Measurements from ENCODE around the gene ADIPOR2.

Gene ADIPOR2

GRCh38 chr12:1799051-1799881, 108.4 kb downstream of the ADIPOR2 start:
- no peak for DNase-seq (ENCODE audit: low read depth in 2 of 2)

- no peak for DNase-seq (ENCODE audit: low read depth in 2 of 2)
These were observed 109.1 kb downstream of the ADIPOR2 start for GRCh38 chr12:1799882-1800400.

DNA sequence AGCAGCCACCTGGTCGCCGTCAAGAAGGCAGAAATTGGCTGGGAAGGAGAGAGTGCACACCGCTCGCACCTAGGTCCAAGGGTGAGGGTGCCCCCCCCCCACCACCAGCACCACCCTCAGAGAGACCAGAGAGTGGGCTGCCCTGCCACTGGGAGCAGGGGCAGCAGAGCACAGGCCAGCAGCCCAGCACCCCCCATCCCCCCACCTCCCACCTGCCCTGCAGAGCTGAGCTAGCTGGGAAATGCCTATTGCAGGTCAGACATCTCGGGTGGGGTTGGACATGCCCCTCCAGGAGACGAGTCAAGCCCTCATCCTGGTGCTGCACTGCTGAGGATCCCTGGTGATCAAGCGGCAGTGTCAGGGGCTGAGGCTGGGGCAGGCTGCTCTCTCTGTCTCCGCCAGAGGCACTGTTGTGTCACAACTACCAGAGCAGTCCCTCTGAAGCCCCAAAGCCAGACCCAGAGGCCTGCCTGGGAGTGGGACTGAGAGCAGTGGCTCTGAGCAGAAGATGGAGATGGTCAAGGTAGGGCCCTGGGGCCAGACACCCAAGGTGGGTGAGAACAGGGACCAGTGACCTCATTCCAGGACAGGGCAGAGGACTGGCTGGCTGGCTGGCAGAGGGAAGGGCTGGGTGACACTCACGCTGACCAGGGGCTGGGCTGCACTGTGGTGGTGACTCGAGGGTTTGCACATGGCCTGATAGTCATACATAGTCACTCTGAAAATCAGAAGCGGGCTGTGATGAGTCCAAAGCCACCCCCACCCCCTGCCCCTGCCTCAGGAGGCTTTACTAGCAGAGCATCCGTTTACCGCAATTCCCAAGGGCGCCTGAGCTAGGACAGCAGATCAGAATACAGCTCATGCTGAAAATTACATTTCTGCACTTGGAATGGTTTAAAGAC, 109.8 kb downstream of the ADIPOR2 start:
- no peak for DNase-seq (ENCODE audit: low read depth in 2 of 2)

DNA sequence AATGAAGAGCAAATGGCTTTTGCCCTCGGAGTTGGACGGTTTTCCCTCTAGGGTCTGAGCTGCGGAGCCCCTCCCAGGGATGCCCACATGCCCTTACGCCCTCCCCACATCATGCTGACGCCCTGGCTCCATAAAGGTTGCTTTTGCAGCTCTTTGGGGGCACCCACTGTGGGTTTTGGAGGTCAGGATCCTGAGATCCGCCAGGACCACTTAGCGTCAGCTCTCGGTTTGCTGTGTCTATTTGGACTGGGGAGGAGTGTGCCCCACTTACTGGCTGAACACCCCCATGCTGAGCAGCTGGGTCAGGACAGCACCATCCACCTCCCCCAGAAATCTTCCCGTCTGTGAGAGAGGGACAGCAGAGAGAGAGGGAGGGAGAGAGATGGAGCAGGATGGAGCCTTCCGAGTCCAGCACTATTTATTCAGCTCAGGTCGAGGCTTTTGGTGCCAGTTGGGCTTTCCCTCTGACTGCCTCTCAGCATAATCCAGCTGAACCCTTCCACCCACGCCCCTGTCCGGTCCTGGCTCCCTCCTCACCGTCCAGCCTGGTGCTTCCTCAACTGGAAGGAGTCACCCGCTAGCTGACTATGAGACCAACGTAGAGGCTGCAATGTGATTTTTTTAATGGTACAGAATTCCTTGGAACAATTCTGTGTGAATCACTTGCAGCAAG, 110.6 kb downstream of the ADIPOR2 start:
- DNase-seq (ENCODE audit: low read depth in 2 of 2), result no peak

GRCh38 chr12:1803736-1804135, 112.9 kb downstream of the ADIPOR2 start:
- DNase-seq (ENCODE audit: low read depth in 2 of 2), result no peak

DNA sequence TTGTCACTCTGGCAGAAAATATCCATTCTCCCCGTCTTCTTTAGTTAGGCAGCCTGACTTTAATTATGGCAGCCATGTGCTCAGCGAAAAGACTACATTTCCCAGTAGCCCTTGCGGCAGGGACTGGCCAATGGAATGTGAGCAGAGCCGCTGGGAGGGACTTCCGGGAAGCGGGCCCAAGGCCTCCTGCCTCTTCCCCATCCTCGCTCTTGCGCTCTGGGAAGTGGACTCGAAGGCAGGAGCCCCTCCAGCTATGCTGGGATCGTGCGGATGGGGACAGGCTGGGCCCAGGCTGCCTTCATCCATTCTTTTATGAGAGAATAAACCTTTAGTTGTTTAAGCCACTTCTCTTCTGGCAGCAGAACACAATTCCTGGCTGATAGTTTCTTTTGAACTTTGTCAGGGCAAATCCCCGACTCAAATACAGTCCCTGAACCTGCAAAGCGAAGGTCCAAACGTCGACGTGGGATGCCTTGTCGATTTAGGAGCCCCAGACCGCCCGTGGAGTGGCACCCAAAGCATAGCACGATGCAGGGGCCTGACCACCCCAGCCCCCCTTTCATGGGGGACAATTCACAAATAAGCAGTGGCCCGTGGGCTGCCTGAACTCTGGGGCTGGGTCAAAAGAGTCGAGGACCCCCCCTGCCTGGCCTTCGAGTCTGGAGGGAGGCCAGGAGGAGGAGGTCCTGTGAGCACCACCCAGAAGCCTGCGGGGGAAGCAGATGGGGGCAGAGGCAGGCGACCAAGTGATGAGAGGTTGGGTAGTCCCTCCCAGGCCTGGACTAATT, 113.9 kb downstream of the ADIPOR2 start:
- peak; percentile 58 to 74 for DNase-seq (ENCODE audit: low read depth in 2 of 2)

GRCh38 chr12:1805441-1806081, 114.7 kb downstream of the ADIPOR2 start:
- no peak for DNase-seq (ENCODE audit: low read depth in 2 of 2)

DNA sequence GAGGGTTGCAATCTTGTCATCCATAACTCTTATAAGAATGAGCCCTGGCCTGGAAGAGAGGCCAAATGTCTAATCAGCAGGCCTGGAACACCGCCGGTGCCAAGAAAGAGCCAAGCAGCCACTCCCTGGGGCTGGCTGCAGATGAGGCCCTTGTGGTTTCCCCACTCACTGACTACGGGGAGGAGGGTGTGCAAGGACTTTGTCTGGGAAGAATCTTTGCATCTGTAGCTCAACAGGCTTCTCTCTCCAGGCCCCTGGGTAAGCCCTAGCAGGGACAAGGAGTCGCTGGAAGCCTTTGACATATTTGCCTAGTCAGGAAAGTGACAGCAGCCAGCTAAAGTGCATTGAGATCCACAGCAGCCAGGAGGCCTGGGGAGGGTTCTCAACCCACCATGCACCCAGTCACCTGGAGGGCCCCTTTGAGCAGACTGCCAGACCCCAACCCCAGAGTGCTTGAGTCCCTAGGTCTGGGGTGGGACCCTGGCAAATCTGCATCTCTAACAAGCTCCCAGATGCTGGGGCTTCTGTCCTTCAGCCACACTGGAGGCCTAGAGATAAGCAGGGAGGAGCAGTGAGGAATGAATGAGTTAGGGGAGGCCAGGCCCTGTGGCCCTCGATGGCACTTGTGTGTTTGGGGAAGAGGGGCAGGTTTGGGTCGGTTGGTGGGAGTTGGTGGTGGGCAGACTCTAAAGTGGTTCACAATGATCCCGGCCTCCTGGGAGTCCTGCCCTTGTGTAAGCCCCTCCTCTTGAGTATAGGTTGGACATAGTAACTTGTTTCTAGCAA, 115.6 kb downstream of the ADIPOR2 start:
- DNase-seq (ENCODE audit: low read depth in 2 of 2), result no peak

- no peak for DNase-seq (ENCODE audit: low read depth in 2 of 2)
These were observed 116.4 kb downstream of the ADIPOR2 start for GRCh38 chr12:1807087-1807860.

DNA sequence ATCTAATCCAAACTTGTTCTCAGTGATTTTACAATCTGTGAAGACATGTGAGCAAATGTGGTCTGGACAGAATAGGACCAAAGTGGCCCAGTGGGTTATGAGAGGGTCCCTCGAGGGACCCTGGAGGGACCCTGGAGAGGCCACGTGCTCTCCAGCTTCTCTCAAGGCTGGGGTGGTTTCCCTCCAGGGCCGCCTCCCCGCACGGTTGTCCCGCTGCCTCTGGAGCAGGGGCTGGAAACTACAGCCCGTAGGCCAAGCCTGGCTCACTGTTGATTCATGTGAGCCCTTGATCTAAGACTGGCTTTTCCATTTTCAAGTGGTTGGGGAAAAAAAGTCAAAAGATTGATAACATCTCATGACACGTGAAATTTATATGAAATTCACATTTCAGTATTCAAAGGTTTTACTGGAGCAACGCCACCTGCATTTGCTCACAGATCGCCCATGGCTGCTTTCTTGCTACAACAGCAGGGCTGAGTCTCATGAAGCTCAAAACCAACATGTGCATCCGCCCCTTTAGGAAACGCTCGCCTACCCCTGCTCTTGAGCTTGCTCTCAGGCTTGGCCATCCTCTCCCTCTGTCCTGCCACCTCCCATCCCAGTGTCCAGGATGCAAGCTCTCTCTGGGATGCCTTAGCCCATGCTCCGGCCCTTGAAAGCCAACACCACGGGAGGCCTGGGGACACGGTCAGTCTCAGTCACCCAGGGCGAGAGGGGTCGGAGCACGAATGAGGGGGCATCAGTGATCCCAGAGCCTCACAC, 117.3 kb downstream of the ADIPOR2 start:
- DNase-seq (ENCODE audit: low read depth in 2 of 2), result no peak

GRCh38 chr12:1808798-1809480, 118.1 kb downstream of the ADIPOR2 start:
- no peak for DNase-seq (ENCODE audit: low read depth in 2 of 2)

GRCh38 chr12:1809591-1810190, 118.8 kb downstream of the ADIPOR2 start:
- no peak for DNase-seq (ENCODE audit: low read depth in 2 of 2)

GRCh38 chr12:1810201-1810930, 119.5 kb downstream of the ADIPOR2 start:
- DNase-seq (ENCODE audit: low read depth in 2 of 2), result no peak

GRCh38 chr12:1810931-1811280, 120.0 kb downstream of the ADIPOR2 start:
- DNase-seq (ENCODE audit: low read depth in 2 of 2), result no peak

DNA sequence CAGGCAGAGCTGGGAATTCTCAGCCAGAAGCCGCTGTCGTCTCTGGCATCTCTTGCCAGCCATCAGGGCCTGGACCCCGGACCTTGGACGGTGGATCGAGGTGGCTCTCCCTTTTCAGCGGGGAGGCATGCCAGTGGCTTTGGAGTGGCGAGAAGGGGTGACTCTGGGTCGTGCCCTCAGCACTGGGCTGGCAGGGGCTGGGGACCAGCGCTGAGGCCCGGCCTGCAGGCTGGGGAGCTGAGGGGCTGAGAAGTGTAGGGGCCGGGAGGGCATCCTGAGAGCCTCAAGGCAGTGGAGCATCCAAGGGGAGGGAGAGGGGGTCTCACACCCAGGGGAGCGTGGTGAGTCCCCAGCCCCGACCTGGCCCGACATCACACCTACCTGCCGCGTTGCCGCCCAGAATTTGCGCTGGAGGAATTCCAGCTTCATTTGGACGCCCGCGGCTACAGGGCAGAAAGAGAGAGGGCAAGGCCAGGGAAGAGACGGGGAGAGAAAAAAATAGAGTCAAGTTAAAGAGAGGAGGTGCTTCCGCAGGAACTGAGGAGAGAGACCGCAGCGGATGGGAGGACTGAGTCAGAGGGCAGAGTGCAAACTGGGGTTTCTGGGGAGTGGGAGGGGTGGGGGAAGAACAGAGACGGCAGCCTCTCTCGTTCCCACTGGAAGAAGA, 120.5 kb downstream of the ADIPOR2 start:
- DNase-seq (ENCODE audit: low read depth in 2 of 2), result no peak

- DNase-seq (ENCODE audit: low read depth in 2 of 2), result no peak
These were observed 121.0 kb downstream of the ADIPOR2 start for GRCh38 chr12:1811948-1812291.
